Measurements from ENCODE around the gene KHNYN.

KHNYN gene

GRCh38 chr14:24415421-24416253, 14.1 kb upstream of the KHNYN start:
- DNase-seq (ENCODE audit: low read depth, low spot score) = no peak
- TF ChIP-seq, protein P1, sequence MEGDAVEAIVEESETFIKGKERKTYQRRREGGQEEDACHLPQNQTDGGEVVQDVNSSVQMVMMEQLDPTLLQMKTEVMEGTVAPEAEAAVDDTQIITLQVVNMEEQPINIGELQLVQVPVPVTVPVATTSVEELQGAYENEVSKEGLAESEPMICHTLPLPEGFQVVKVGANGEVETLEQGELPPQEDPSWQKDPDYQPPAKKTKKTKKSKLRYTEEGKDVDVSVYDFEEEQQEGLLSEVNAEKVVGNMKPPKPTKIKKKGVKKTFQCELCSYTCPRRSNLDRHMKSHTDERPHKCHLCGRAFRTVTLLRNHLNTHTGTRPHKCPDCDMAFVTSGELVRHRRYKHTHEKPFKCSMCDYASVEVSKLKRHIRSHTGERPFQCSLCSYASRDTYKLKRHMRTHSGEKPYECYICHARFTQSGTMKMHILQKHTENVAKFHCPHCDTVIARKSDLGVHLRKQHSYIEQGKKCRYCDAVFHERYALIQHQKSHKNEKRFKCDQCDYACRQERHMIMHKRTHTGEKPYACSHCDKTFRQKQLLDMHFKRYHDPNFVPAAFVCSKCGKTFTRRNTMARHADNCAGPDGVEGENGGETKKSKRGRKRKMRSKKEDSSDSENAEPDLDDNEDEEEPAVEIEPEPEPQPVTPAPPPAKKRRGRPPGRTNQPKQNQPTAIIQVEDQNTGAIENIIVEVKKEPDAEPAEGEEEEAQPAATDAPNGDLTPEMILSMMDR (IDR thresholded peaks at IDR 0.05; ENCODE audit: low read depth, low read length) = no peak
- no peak overlapping the region for H3K4me3 ChIP-seq (ENCODE audit: low read depth, low read length)
- in situ Hi-C loops (cut with HindIII; ENCODE audit: low sequenced_read_pairs) = no loop called here

GRCh38 chr14:24416254-24416931, 13.4 kb upstream of the KHNYN start:
- TF ChIP-seq, protein P1 (IDR thresholded peaks at IDR 0.05; ENCODE audit: low read depth, low read length) = no peak
- no peak for DNase-seq (ENCODE audit: low read depth, low spot score)
- in situ Hi-C loops (cut with HindIII; ENCODE audit: low sequenced_read_pairs) = no loop called here

DNA sequence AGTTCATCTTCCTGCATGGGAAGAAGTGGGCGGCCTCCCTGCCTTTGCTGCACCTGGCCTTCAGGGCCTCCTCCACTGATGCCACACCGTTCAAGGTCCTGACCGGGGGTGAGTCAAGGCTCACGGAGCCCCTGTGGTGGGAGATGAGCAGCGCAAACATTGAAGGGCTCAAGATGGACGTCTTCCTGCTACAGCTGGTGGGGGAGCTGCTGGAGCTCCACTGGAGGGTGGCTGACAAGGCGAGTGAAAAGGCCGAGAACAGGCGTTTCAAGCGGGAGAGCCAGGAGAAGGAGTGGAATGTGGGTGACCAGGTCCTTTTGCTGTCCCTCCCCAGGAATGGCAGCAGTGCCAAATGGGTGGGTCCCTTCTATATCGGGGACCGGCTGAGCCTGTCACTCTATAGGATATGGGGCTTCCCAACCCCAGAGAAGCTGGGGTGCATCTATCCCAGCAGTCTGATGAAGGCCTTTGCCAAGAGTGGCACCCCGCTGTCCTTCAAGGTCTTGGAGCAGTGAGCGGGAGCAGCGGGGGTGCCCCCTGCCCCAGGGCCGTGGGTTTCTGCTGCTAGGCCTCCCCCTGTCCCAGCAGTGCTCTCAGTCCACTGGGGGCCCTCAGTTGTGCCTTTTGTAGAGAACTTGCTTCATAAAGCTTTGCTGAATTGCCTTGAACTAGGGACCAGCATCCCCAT, 12.7 kb upstream of the KHNYN start:
- H3K4me3 ChIP-seq (ENCODE audit: low read depth, low read length) = no peak overlapping the region

More at GRCh38 chr14:24416254-24416931, 13.4 kb upstream of the KHNYN start:
- no peak overlapping the region for H3K4me3 ChIP-seq (ENCODE audit: low read depth, low read length)

DNA sequence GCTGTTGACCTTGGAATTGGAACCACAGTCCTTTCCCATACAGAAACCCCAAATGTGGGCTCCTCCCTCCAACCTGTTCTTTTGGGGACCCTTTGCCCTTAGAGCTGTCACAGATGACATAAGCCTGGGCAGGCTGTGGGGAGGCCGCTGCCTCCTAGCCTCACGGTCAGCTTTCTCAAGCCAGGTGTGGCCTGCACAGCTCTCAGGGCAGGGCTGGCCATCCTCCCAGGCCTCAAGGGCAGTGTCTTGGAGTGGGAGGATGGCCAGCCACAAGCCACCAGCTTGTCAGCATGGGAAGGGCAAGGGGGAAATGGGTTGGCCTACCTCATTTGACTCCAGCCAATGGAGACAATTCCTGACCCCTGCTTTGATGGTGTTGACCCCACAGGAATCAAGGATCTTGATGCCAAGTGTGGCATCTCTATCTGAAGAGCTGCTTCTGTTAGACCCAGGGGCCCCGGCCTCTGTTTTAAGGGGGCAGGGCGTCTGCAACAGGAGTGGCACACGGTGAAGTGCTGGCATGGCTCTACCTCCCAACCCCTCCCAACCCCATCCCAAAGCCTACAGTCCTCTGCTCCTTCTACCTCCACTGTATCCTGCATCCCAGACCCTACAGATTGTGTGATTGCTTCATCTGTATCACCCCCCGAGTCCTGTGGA, 11.8 kb upstream of the KHNYN start:
- in situ Hi-C loops (cut with HindIII; ENCODE audit: low sequenced_read_pairs) = no loop called here
- H3K4me3 ChIP-seq (ENCODE audit: low read depth, low read length) = no peak overlapping the region
- TF ChIP-seq, protein P1 (IDR thresholded peaks at IDR 0.05; ENCODE audit: low read depth, low read length) = no peak
- DNase-seq (ENCODE audit: low read depth, low spot score) = no peak

More for the DNA sequence above, 12.7 kb upstream of the KHNYN start:
- TF ChIP-seq, protein P1 (IDR thresholded peaks at IDR 0.05; ENCODE audit: low read depth, low read length) = no peak
- in situ Hi-C loops (cut with HindIII; ENCODE audit: low sequenced_read_pairs) = no loop called here
- no peak for DNase-seq (ENCODE audit: low read depth, low spot score)

DNA sequence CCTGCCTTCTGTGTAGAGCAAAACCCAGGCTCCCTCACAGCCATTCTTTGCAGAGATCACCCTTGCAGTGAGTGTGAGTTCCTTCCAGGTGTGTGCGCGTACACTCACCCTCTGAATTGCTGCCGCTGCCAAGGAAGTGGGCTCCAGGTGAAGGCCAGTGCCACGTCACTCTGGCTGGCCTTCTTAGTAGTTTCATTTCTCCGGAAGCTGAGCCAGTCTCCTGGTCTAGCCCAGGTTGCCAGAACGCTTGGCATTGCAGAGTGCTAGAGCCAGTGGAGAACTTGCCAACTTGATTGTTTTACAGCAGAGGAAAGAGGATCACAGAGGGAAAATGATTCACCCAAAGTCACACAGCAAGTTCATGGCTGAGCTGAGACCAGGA, 11.3 kb upstream of the KHNYN start:
- TF ChIP-seq, protein P1 (IDR thresholded peaks at IDR 0.05; ENCODE audit: low read depth, low read length) = no peak
- no peak overlapping the region for H3K4me3 ChIP-seq (ENCODE audit: low read depth, low read length)
- in situ Hi-C loops (cut with HindIII; ENCODE audit: low sequenced_read_pairs) = no loop called here
- no peak for DNase-seq (ENCODE audit: low read depth, low spot score)

GRCh38 chr14:24422261-24422660, 7.5 kb upstream of the KHNYN start:
- in situ Hi-C loops (cut with HindIII; ENCODE audit: low sequenced_read_pairs) = no loop called here
- TF ChIP-seq, protein P1 (IDR thresholded peaks at IDR 0.05; ENCODE audit: low read depth, low read length) = no peak
- no peak overlapping the region for H3K4me3 ChIP-seq (ENCODE audit: low read depth, low read length)
- DNase-seq (ENCODE audit: low read depth, low spot score) = no peak
